ENCODE data around the gene BRD3OS.

The BRD3OS gene

GRCh38 chr9:134053941-134054761 lies 28.9 kb downstream of the BRD3OS start:
- DNase-seq, result no peak

GRCh38 chr9:134054891-134055811 lies 29.9 kb downstream of the BRD3OS start:
- no peak for DNase-seq

- DNase-seq, result no peak
These were observed 30.7 kb downstream of the BRD3OS start for GRCh38 chr9:134055981-134056461.

GRCh38 chr9:134056483-134057306 lies 31.4 kb downstream of the BRD3OS start:
- no peak for DNase-seq

- DNase-seq, result no peak
These were observed 32.0 kb downstream of the BRD3OS start for GRCh38 chr9:134057307-134057657.

GRCh38 chr9:134057751-134058701 lies 32.7 kb downstream of the BRD3OS start:
- no peak for DNase-seq

GRCh38 chr9:134058716-134059115 lies 33.4 kb downstream of the BRD3OS start:
- DNase-seq, result no peak

GRCh38 chr9:134059188-134059641 lies 33.9 kb downstream of the BRD3OS start:
- no peak for DNase-seq

GRCh38 chr9:134059661-134060395 lies 34.5 kb downstream of the BRD3OS start:
- DNase-seq, result no peak

GRCh38 chr9:134060546-134060945 lies 35.3 kb downstream of the BRD3OS start:
- DNase-seq, result no peak

GRCh38 chr9:134061019-134061687 lies 35.9 kb downstream of the BRD3OS start:
- DNase-seq, result no peak

- no peak for DNase-seq
These were observed 36.5 kb downstream of the BRD3OS start for GRCh38 chr9:134061688-134062371.

GRCh38 chr9:134062461-134063087 lies 37.3 kb downstream of the BRD3OS start:
- DNase-seq, result no peak

GRCh38 chr9:134063088-134063570 lies 37.8 kb downstream of the BRD3OS start:
- DNase-seq, result no peak

GRCh38 chr9:134063571-134064450 lies 38.5 kb downstream of the BRD3OS start:
- no peak for DNase-seq

GRCh38 chr9:134064711-134065110 lies 39.4 kb downstream of the BRD3OS start:
- DNase-seq, result no peak

GRCh38 chr9:134065612-134066419 lies 40.5 kb downstream of the BRD3OS start:
- DNase-seq, result no peak
